HepG2 (cell line): ENCODE results near the gene MBTD1. TPM values are rescaled to one million over a fixed set of nuclear protein-coding genes. Genes with fewer than 3 reads are reported as not detected.

Experiments used
- ATAC-seq: fragments of 200-7000 bp; cut with Tn5 transposase; 3 replicates; pipeline ENCODE4 v1.9.1; 2020; ENCODE audit warnings: mild to moderate bottlenecking, moderate library complexity
- BruUV-seq: library from RNA; stranded (reverse); fragments of 400-500 nt; replicated peaks from 2 replicates; lab custom pipeline; 2021; lab: Mats Ljungman, UMichigan
- CTCF ChIA-PET: fragments of 300-600 bp; formaldehyde crosslinking; extraction: SDS; loops from one replicate; lab custom pipeline; 2021; ENCODE audit warnings: low total read pairs, inconsistent platforms, low intra/inter-chr PET ratio; lab: Yijun Ruan, JAX
- POLR2A ChIA-PET: fragments of 350-600 bp; sonication (Branson Sonifier 250); formaldehyde crosslinking; loops from one replicate; lab custom pipeline; 2020; ENCODE audit warnings: antibody characterized with exemption, inconsistent platforms; lab: Yijun Ruan, JAX
- DNase-seq: peaks from one replicate; pipeline ENCODE4 v3.0.0-alpha.2; 2015; ENCODE audit warnings: low spot score
- FAIRE-seq: peaks from 3 replicates; lab custom pipeline; 2011; peaks lifted over from hg19 to GRCh38; lab: Jason Lieb, UNC
- H2AFZ ChIP-seq: one replicate; pipeline ENCODE4 v1.6.1; 2011; ENCODE audit warnings: low read length, inconsistent platforms
- H3K27ac ChIP-seq: fragments of 300-600 bp; 3 replicates; pipeline ENCODE4 v1.8.0; 2011; ENCODE audit warnings: mixed run types, mild to moderate bottlenecking, mixed read lengths, low read length, inconsistent platforms; ENCODE audit not compliant: insufficient read depth; ENCODE audit errors: extremely low read length
- H3K27me3 ChIP-seq, 2 experiments: fragments of 200-600 bp in 1 of 2; 2 replicates in 1 of 2; 3 replicates in 1 of 2; pipeline versions ENCODE4 v1.6.0 to v1.8.0; 2011; ENCODE audit warnings: low read length in 2 of 2, mild to moderate bottlenecking in 2 of 2, moderate library complexity in 2 of 2, inconsistent platforms in 1 of 2; ENCODE audit not compliant: insufficient read depth in 2 of 2, control insufficient read depth in 1 of 2
- H3K36me3 ChIP-seq, 2 experiments: fragments of 200-600 bp in 1 of 2; replicated peaks in 1 of 2; 2 replicates in 1 of 2; 3 replicates in 1 of 2; pipeline versions ENCODE4 v1.5.1 to v1.8.0; 2011; ENCODE audit warnings: low read length in 2 of 2, inconsistent platforms in 1 of 2; ENCODE audit not compliant: insufficient read depth in 2 of 2, control insufficient read depth in 1 of 2
- H3K4me1 ChIP-seq: 2 replicates; pipeline ENCODE4 v1.5.1; 2012; ENCODE audit warnings: low read length, inconsistent platforms; ENCODE audit not compliant: insufficient read depth
- H3K4me2 ChIP-seq: 2 replicates; pipeline ENCODE4 v1.6.0; 2011; ENCODE audit warnings: low read depth, low read length, inconsistent platforms
- H3K4me3 ChIP-seq, 3 experiments: fragments of 200-600 bp in 1 of 3; sonication (generic), shearing (Covaris generic) in 1 of 3; replicated peaks in 1 of 3; 2 replicates each; pipeline ENCODE4 v1.5.1; 2011 to 2016; ENCODE audit warnings: low read length in 3 of 3, inconsistent platforms in 2 of 3, low read depth in 2 of 3, mild to moderate bottlenecking in 2 of 3, control low read depth in 1 of 3, mixed read lengths in 1 of 3; ENCODE audit not compliant: insufficient read depth in 1 of 3
- H3K79me2 ChIP-seq: one replicate; pipeline ENCODE4 v1.6.1; 2011; ENCODE audit warnings: low read length, inconsistent platforms; ENCODE audit not compliant: insufficient read depth
- H3K9ac ChIP-seq: 2 replicates; pipeline ENCODE4 v1.6.0; 2011; ENCODE audit warnings: mild to moderate bottlenecking, low read depth, low read length, inconsistent platforms; ENCODE audit not compliant: insufficient read depth
- H3K9me3 ChIP-seq: 2 replicates; pipeline ENCODE4 v1.5.1; 2012; ENCODE audit warnings: mild to moderate bottlenecking, low read length
- H4K20me1 ChIP-seq: 2 replicates; pipeline ENCODE4 v1.6.0; 2011; ENCODE audit warnings: inconsistent platforms, mild to moderate bottlenecking, low read length, moderate library complexity; ENCODE audit not compliant: insufficient read depth
- JDP2 ChIP-seq: sonication (generic); formaldehyde crosslinking; IDR thresholded peaks from 2 replicates; pipeline ENCODE4 v1.8.1; 2022; ENCODE audit warnings: missing genetic modification reagents, borderline replicate concordance
- ZNF136 ChIP-seq: sonication (generic); formaldehyde crosslinking; IDR thresholded peaks from 2 replicates; pipeline ENCODE4 v1.8.1; 2022; ENCODE audit warnings: low read depth, mild to moderate bottlenecking, moderate library complexity, missing genetic modification reagents
- ZNF367 ChIP-seq: sonication (generic); formaldehyde crosslinking; IDR thresholded peaks from 2 replicates; pipeline ENCODE4 v1.4.0; 2020; ENCODE audit warnings: missing genetic modification reagents, borderline replicate concordance
- ZNF703 ChIP-seq: sonication (generic); formaldehyde crosslinking; IDR thresholded peaks from 2 replicates; pipeline ENCODE4 v1.5.1; 2020; ENCODE audit warnings: missing genetic modification reagents, mild to moderate bottlenecking, moderate library complexity, borderline replicate concordance
- WGBS: methylation state at CpG from one replicate; pipeline ENCODE4 v1.1.6; 2017; ENCODE audit warnings: low lambda C conversion rate; 5-methylcytosine and 5-hydroxymethylcytosine counted together
- in situ Hi-C: cut with HindIII; loops from 2 replicates; pipeline ENCODE4 v1.10.0; 2017; ENCODE audit warnings: low pct_unique_long_range_greater_than_20kb; ENCODE audit not compliant: extremely low pct_ligation_motif_present
- intact Hi-C: fragments of 100-400 bp; cut with micrococcal nuclease; formaldehyde crosslinking; loops from one replicate; pipeline ENCODE4 v1.10.0; 2022; ENCODE audit not compliant: unreplicated experiment
- polyA plus RNA-seq, 8 experiments: library from polyadenylated mRNA; depleted of rRNA in 3 of 8; stranded (reverse) in 7 of 8; unstranded in 1 of 8; fragments of >200 nt; fragmentation: Illumina TruSeq in 4 of 8; extraction: Trizol in 4 of 8; gene quantifications; 2 replicates each; pipeline versions ENCODE4 v1.2.1 to v1.2.3, GENCODE V29; 2011 to 2016; ENCODE audit warnings: low read depth in 4 of 8, missing spikeins in 1 of 8, mixed read lengths in 1 of 8; ENCODE audit not compliant: insufficient read depth in 1 of 8
- total RNA-seq, 5 experiments: library from RNA; depleted of rRNA; stranded (reverse); fragments of >200 nt; fragmentation: Illumina TruSeq; extraction: Trizol; gene quantifications; 2 replicates each; pipeline ENCODE4 v1.2.3, GENCODE V29; 2016; ENCODE audit warnings: low read depth in 1 of 5
- TF ChIP-seq, protein P1 (sequence below): IDR thresholded peaks from 2 replicates; pipeline ENCODE4 v1.6.1; 2016

MBTD1 gene
- total and polyA plus RNA-seq, 2 of the 13 experiments (the other 11 are each of a cell fraction or from before 2014, with no cell fraction given), result 20.9 TPM

DNA sequence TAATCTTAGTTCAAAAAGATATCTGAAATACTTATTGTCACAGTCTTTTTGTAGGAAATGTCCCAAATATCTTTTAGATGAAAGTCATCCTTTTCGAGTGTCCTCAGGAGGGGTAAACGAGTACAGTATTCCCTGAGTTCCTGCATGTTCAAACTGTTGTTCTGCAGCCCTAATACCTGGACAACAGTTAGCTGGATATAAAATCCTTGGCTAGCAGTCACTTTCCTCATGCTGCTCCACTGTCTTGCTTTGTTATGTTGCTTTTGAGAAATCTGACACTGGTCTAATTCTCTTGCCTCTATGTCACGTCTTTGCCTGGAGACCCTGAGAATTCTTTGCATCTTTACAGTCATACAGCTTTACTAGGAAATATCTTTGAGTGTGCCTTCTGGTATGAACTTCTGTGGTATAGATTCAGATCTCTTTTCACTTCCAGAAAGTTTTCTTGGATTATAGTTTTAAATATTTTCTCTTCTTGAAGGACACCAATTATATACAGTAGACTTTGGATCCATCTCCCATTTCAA, 9.5 kb downstream of the MBTD1 start:
- TSS peak; percentile 14 for BruUV-seq
- ChIA-PET POLR2A (no interaction called here), CTCF (no interaction called here)
- peaks cover 31% of the 10 kb centered on the region for H3K4me1 ChIP-seq
- no peak for FAIRE-seq
- in situ Hi-C loops (no loop called here), intact Hi-C loops (no loop called here)
- no peak for ATAC-seq
- H3K9me3 ChIP-seq, result no peaks in the 10 kb centered on the region
- no peak overlapping the region for H3K9ac ChIP-seq
- H2AFZ ChIP-seq, result no peak overlapping the region
- no peak overlapping the region for H3K4me2 ChIP-seq
- H3K36me3 ChIP-seq, result peaks cover 9 to 28% of the 10 kb centered on the region in 2 experiments
- no peaks in the 10 kb centered on the region for H3K27me3 ChIP-seq
- 0 out of 2 replicates have a peak, but pooled peaks have one; percentile 54 for TF ChIP-seq ZNF136 (CRISPR knock-in tag)
- TF ChIP-seq, protein P1, sequence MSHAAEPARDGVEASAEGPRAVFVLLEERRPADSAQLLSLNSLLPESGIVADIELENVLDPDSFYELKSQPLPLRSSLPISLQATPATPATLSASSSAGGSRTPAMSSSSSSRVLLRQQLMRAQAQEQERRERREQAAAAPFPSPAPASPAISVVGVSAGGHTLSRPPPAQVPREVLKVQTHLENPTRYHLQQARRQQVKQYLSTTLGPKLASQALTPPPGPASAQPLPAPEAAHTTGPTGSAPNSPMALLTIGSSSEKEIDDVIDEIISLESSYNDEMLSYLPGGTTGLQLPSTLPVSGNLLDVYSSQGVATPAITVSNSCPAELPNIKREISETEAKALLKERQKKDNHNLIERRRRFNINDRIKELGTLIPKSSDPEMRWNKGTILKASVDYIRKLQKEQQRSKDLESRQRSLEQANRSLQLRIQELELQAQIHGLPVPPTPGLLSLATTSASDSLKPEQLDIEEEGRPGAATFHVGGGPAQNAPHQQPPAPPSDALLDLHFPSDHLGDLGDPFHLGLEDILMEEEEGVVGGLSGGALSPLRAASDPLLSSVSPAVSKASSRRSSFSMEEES (CRISPR knock-in tag), result no peak
- TF ChIP-seq, all 625 proteins: peak for 1
- Histone ChIP-seq H3K79me2 (peaks cover 32% of the 10 kb centered on the region), H3K27ac (no peak overlapping the region), H4K20me1 (peaks cover 10% of the 10 kb centered on the region; the same call in 1 of the 2 replicates), H3K4me3 (no peak overlapping the region)
- 98% methylated on average over 3 of the region's 3 CpGs for WGBS
- DNase-seq, result no peak

DNA sequence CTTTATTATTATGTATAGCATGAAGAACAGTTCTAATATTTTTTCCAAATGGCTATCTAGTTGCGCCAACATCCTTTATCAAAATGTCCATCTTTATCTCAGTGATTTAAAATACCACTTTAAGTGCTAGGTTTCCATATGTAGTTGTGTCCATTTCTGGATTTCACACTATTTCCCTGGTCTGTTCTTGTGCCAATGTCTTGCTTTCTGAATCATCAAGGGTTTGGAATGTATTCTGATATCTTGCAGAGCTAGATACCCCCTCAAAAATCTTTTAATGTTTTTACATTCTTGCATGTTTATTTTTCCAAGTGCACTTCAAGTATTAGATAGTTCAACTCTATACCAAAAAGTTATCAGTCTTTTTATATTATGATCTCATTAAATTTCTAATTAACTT, 14.3 kb downstream of the MBTD1 start:
- DNase-seq, result no peak
- H3K27ac ChIP-seq, result no peak overlapping the region
- POLR2A ChIA-PET, result no interaction called here
- no peak overlapping the region for H3K9ac ChIP-seq
- H3K4me2 ChIP-seq, result no peak overlapping the region
- WGBS, result 100% methylated on average over 1 of the region's 1 CpG
- H3K79me2 ChIP-seq, result peaks cover 4% of the 10 kb centered on the region
- TF ChIP-seq JDP2 (CRISPR knock-in tag), result no peak
- no peak for TF ChIP-seq ZNF703 (CRISPR knock-in tag)
- no peak for TF ChIP-seq ZNF367 (CRISPR knock-in tag)
- TF ChIP-seq, all 625 proteins: peak for 0
- in situ Hi-C loops, result no loop called here
- no TSS peak for BruUV-seq
- no peaks in the 10 kb centered on the region for H3K27me3 ChIP-seq
- no peak for FAIRE-seq
- no peaks in the 10 kb centered on the region; a peak in 4 of 5 replicates for H3K36me3 ChIP-seq
- no peaks in the 10 kb centered on the region for H3K9me3 ChIP-seq
- intact Hi-C loops, result no loop called here
- peaks cover 27% of the 10 kb centered on the region for H3K4me1 ChIP-seq
- H4K20me1 ChIP-seq, result no peaks in the 10 kb centered on the region
- CTCF ChIA-PET, result no interaction called here
- H3K4me3 ChIP-seq, result no peak overlapping the region
- ATAC-seq, result no peak
- H2AFZ ChIP-seq, result no peak overlapping the region
